HG03575 (cell line): ENCODE results near the gene DTX1.

ENCODE experiments used
- ATAC-seq: cut with Tn5 transposase; IDR thresholded peaks from one replicate; pipeline ENCODE4 v1.9.1; 2021; ENCODE audit not compliant: unreplicated experiment, insufficient number of reproducible peaks, low FRiP score; ENCODE audit errors: extremely low read depth

The DTX1 gene

DNA sequence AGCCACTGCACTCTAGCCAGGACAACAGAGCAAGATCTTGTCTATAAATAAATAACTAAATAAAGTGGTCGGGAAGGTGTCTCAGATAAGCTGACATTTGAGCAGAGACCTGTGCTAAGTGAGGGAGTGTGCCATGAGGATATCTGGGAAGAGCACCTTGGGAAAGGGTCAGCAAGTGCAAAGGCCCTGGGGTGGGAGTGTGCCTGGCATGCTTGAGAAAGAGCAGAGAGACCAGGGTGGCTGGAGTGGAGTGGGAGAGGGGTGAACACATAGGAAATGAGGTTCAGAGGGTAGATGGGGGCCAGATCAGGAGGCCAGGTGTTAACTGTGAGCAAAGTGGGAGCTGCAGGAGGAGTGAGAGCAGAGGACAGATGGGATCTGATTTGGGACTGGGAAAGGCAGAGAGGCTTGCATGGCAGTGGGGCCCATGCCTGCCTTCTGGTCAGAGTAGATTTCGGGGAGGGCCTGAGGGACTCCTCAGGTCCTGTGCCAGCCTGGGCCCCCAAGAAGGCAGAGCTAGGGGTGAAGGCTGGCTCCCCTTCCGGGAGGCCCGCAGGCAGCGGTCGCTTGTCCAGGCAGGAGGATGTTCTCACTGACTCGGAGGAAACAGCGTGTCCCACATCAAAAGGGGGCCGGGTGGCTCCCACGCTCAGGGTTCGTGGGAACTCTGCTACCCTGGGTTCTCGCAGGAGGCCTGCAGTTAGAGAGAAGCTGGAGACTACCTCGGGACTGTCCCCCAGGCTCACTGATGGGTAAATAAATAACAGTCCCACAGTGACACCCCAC is 32.6 kb downstream of the DTX1 start:
- ATAC-seq, result no peak

DNA sequence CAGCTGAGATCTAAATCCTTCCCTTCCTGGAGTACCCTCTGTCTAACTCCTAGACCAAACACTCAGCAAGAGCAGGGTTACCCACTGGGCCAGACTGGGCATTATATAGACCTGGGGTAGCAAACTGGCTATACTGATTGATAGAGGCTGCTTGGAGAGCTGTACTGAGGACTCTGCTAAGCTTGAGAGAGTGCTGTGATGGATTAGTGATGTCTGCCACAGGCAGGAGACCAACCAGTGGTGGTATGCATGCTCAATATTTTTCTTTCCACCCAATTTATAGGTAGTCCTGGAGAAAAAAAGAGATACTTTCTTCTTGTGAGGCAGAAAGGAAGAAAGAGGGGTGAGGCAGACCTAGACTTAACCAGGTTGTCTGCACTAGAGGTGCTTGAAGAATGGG is 33.3 kb downstream of the DTX1 start:
- ATAC-seq, result no peak

- no peak for ATAC-seq
Measured at GRCh38 chr12:113090740-113091139, 34.2 kb downstream of the DTX1 start.

- ATAC-seq, result no peak
Measured at GRCh38 chr12:113091506-113091905, 35.0 kb downstream of the DTX1 start.

GRCh38 chr12:113092607-113093408 is 36.3 kb downstream of the DTX1 start:
- ATAC-seq, result no peak

GRCh38 chr12:113093409-113094101 is 37.0 kb downstream of the DTX1 start:
- no peak for ATAC-seq

- ATAC-seq, result no peak
Measured at GRCh38 chr12:113094738-113095137, 38.2 kb downstream of the DTX1 start.

- ATAC-seq, result no peak
Measured at GRCh38 chr12:113095405-113095804, 38.9 kb downstream of the DTX1 start.

DNA sequence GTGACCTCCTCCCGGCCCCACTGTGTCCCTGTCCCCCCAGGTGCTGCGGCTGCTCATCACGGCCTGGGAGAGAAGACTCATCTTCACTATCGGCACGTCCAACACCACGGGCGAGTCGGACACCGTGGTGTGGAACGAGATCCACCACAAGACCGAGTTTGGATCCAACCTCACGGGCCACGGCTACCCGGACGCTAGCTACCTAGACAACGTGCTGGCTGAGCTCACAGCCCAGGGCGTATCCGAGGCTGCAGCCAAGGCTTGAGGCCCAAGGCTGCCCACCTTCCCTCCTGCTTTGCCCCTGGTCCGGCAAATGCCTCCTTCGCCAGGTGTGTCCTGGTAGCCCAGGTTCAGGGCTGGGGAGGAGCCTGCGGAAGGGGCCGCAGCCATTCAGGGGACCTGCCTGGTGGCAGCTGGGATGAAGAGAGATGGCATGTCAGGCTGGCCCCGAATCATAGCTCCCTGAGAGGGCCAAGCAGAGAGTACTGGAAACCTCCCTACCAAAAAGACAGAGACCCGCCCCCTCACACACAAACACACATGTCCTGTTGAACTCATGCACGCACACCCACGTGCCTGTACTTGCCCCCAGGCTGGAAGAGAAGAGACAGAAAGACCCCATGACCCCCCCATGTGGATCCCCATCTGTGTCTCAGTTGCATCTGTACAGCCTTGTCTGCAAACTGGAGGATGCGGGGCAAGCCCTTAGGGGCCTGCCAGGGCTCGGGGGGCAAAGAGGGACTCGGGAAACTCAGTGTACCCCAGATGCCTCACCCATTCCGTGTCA is 40.3 kb downstream of the DTX1 start:
- ATAC-seq, result no peak

DNA sequence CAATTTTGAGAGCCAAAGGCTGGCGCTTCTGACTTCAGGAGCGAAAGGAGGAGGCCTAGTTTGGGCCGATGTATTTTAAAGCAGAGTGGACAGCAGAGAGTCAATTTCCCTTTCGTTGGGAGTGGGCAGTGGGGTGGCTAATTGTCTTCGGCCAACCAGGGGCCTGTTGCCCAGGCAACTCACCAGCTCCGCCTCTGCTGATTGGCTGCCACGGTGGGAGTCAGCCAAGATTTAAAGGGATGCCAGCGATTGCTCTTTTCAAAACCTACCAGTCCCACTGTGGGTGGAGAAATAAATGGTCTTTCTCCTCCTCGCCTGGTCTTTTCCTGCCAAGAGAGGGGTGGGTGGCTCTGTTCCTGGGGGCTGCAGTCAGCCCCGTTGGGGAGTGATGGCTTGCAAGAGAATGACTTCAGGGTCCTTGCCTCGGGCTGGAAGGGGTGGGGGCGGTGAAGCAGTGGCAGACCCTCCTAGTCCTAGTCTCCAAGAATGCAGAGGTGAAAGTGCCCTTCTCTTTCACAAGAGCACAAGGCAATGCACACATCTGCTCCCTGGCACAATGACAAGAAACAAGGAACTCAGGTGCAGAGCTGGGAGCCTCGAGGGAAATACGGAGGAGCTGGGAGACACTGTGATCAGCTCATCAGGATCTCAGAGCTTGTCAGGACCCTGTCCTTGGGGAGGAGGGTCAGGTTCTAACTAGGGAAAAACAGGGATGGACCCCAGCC is 41.3 kb downstream of the DTX1 start:
- ATAC-seq, result no peak

DNA sequence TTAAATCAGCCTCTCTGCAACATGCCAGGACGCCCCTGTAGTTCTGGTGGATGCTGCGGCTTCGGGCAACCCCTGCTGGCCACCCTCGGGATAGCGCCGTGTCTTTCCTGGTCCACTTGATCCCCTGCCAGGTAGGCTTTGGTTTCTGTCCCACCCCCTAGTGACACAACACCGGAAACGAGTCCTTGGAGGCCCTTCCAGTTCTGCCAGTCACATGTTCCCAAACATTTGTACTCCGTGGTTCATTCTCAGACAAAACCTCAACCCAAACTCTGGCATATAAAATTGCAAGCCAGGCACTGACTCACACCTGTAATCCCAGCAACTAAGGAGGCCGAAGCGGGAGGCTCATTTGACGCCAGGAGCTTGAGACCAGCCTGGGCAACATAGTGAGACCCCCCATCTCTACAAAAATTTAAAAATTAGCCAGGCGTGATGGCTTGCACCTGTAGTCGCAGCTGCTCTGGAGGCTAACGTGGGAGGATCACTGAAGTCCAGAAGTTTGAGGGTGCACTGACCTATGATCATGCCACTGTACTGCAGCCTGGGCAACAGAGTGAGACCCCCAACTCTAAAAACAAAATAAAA is 42.0 kb downstream of the DTX1 start:
- no peak for ATAC-seq

DNA sequence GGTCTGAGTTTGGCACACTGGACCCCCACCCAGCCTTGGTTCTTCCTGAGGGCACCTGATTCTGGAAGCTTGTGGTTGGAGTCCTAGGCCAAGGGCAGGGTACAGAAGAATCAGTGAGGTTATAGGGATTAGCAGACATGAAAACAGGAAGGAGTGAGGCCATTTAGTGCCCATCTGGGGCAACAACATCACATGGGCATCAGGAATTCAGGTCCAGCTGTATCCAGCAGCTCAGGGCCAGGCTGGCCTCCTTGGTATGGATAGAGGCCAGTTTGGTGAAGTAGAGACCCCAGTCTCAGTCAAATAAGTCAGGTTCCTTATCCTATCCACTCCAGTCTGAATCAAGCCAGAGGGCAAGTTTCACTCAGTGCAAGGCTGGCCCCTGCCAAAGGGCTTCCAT is 42.8 kb downstream of the DTX1 start:
- no peak for ATAC-seq

DNA sequence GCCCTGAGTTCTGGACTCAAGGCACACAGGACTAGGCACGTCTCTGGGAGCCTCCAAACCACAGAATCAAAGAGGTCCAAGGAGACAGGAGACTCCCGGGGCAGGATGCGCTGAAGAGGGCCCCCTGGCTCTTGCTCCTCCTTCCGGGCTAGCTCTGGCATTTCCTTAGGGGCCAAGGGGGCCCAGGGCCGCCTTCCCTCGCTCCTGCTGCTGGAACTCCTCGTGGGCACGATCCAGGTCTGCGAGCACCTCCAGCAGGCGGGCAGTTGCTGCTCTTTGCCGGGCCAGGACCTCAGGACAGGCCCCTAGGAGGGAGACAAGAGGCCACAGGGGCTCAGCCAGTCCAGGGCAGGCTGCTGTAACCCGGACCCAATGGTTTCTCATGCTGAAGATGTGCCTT is 43.2 kb downstream of the DTX1 start:
- no peak for ATAC-seq

DNA sequence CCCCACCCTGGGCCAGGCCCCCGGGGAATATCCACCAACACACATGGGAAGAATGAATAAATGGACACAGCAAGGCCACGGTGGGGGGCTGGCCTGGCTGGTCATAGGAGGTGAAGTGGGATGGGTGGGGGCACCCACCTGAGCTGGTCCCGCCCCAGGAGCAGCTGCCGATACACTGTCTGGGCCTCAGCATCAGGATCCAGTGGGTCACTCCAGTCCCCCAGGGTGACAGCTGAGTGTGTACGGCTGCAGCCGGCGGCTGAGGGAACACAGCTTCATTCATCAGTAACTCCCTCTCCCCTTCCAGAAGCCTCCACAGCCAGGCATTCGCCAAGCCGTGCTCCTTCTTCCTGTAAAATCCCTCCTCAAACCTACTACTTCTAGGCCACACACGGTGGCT is 45.2 kb downstream of the DTX1 start:
- no peak for ATAC-seq

- no peak for ATAC-seq
Measured at GRCh38 chr12:113102811-113103210, 46.3 kb downstream of the DTX1 start.

DNA sequence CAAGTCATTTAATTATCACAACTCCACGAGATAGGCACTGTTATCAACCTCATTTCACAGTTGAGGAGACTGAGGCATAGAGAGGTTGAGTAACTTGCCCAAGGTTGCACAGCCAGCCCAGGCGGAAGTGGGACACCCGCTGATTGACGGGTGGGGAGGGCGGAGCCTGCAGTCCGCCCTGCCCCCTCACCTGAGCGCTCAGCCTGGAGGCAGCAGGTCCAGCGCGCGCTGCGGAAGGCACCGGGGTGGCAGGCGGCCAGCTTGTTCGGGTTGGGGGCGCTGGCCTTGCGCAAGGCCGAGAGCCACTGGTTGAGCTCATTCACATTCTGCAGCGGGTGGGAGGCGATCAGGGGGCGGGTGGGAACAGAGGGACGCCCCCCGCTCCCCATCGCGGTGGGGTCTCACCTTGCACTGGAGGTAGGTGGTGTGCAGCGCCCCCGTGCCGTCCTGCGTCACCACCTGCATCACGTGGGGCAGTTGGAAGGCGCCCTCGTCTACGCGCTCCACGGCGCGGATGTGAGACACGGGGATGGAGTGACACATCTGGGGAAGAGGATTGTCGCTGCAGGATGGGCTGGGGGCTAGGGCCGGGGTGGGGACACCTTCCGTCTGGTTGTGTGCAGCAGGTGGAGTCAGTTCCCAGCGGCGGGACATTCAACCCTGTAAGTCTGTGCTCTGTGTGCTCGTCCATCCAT is 47.4 kb downstream of the DTX1 start:
- no peak for ATAC-seq

GRCh38 chr12:113104953-113105510 is 48.5 kb downstream of the DTX1 start:
- no peak for ATAC-seq
